ENCODE measurements around the gene FAT4.

The FAT4 gene, protein sequence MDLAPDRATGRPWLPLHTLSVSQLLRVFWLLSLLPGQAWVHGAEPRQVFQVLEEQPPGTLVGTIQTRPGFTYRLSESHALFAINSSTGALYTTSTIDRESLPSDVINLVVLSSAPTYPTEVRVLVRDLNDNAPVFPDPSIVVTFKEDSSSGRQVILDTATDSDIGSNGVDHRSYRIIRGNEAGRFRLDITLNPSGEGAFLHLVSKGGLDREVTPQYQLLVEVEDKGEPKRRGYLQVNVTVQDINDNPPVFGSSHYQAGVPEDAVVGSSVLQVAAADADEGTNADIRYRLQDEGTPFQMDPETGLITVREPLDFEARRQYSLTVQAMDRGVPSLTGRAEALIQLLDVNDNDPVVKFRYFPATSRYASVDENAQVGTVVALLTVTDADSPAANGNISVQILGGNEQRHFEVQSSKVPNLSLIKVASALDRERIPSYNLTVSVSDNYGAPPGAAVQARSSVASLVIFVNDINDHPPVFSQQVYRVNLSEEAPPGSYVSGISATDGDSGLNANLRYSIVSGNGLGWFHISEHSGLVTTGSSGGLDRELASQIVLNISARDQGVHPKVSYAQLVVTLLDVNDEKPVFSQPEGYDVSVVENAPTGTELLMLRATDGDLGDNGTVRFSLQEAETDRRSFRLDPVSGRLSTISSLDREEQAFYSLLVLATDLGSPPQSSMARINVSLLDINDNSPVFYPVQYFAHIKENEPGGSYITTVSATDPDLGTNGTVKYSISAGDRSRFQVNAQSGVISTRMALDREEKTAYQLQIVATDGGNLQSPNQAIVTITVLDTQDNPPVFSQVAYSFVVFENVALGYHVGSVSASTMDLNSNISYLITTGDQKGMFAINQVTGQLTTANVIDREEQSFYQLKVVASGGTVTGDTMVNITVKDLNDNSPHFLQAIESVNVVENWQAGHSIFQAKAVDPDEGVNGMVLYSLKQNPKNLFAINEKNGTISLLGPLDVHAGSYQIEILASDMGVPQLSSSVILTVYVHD (N-terminal part only)

DNA sequence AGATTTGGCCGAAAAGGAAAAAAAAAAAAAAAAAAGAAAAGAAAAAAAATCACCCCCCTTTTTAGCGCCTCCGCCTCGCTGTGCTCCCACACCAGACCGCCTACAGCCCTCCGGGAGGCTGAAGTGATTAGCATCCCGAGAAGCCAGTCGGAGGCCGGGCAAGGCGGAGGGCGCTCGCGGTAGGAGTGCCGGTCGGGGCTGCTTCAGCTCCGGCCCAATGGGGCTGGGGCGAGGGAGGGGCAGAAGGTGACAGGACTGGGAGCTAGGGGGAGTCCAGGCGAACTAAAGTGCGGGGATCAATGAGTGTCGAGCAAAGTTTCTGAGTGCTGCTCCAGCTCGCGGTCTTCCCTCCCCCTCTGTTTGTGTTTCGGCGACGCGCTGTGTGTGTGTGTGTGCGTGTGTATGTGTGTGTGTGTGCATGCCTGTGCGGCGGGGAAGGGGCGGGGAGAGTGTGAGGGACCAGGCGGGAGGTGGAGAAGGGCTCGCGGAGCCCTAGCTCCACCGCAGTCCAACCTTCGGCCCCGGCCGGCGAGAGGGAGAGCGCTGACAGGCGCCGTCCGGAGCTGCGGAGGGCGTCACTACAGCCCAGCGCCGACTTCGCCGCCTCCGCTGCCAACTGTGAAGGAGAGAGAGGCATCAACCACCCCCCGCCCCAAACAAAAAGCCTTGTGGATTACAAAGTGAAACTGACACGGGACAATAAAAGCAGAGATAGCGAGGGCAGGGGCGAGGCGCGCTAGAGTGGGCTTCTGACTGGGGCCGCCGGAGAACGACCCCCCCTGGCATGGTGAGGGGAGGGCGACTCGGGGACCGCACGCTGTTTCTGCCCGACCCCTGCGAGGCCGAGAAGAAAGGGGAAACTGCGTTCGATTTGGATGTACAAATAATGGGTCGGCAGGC is at the start of gene FAT4:
TSS of gene FAT4 (plus strand) at position 280 of the 900 bp plus-strand sequence. CDS start 1,457 bp downstream, outside the sequence.
- DNase-seq (ENCODE audit: low read depth in 2 of 2), result peak; percentile 96

DNA sequence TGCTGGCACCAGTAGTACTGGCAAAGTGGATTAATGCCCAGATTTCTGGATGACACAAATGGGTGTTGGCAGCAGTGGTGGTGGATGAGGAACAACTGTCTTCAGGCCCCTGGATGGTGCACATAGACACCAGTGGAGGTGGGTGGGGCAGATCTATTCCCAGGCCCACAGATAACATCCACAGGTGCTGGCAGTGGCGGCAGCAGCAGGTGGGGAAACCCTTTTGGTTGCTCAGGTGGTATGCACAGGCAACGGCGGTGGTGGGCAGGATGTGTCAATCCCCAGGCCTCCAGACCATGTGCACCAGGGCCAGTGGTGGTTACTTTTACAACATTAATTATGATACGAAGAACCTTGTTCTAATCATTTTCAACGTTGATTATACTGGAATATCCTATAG is 48.9 kb upstream of the FAT4 start:
- DNase-seq (ENCODE audit: low read depth in 2 of 2), result no peak

DNA sequence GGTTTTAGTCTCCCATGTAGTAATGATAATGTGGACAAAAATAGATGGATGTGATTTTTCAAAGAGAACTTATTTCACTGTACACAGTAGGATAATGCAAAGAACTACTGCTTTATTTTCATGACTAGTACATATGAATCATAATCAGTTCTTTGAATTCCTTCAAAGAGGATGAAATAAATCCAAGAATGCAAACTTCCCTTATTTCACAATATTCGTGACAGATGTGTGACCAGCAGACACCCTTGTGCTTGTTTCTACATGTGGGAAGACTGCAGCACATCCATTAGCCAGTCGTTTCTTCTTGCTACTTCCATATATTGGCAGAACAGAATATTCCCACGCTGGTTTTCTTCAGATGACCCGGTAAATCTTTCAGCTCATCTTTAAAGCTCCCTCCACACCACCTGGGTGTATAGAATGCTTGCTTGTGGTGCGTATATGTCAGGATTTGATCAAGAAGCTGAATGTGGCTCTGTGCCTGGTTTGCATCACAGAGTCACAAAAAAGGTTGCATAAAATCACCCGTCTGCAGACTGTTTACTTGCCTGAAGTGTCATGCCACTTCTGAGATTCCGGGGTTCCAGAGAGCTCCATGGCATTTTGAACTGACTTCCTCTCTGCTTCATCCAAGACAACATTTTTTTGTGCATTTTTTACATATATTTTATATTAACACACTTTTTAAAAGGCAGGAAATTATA is 47.7 kb upstream of the FAT4 start:
- DNase-seq (ENCODE audit: low read depth in 2 of 2), result peak; percentile 77 to 78

DNA sequence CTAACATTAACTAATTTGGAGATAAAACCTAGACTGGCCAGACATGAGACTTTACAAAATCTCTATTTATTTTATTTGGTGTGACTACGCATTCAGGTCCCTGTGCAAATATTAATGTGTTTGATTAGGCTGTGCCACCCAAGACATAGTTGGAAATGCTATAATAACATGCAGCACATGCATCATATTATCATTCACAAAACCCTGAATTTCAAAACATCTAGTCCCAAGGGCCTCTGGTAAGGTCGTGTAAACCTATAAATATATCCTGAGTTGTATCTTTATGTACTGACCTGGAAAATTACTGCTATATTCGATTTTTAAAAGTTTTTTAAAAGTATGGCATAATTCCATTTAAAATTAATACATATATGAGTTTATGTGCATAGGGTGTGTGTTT is 47.1 kb upstream of the FAT4 start:
- no peak for DNase-seq (ENCODE audit: low read depth in 2 of 2)

DNA sequence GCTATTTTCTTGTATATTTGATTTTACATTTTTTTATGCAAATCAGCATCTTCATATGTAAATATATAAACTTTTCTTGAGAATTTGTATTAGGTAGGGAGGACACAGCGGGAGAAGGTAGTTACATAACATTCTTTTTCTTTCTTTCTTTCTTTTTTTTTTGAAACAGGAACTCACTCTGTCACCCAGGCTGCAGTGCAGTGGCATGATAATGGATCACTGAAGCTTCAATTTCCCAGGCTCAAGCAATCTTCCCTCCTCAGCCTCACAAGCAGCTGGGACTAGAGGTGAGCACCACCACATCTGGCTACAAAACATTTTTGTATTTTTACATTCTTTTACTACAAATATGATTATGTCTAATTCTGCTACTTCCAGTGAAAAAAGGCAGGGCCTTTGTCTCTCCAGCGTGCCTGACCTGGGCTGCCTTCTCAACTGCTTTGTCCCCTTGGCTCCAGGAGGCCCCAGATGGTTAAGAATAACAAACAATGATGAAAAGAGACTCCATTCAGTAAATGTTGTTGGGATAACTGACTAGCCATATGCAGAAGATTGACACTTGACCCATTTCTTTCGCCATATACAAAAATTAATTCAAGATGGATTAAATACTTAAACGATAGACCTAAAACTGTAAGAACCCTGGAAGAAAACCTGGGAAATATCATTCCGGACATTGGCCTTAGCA is 46.5 kb upstream of the FAT4 start:
- no peak for DNase-seq (ENCODE audit: low read depth in 2 of 2)

DNA sequence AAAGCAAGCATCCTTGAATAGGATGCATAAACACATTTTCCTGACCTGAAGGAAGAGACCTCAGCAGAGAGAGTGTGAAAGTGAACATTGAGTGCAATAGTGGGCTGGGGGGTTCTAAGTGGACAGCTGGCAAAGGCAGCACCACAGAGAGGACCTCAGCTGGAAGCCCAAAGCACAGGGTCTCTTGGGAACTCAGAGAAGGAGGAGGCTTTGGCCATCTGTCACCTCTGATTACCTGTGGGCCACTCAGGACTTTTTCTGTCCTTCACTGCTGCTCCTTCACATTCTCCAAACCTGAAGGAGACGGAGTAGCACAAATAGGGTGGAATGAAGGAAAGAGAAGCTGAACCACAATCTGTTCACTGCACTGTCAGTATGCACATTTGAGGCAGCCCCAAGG is 37.9 kb upstream of the FAT4 start:
- no peak for DNase-seq (ENCODE audit: low read depth in 2 of 2)

DNA sequence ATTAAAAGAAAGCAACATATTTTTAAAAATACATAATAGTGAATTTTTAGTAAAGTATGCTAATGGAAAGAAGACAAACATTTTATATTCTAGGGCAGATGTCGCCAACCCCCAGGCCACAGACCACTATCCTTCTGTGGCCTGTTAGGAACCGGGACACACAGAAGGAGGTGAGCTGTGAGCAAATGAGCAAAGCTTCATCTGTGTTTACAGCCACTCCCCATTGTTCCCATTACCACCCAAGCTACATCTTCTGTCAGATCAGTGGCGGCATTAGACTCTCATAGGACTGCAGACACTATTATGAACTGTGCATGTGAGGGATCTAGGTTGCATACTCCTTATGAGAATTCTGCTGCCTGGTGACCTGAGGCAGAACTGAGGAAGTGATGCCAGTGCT is 37.0 kb upstream of the FAT4 start:
- no peak for DNase-seq (ENCODE audit: low read depth in 2 of 2)

DNA sequence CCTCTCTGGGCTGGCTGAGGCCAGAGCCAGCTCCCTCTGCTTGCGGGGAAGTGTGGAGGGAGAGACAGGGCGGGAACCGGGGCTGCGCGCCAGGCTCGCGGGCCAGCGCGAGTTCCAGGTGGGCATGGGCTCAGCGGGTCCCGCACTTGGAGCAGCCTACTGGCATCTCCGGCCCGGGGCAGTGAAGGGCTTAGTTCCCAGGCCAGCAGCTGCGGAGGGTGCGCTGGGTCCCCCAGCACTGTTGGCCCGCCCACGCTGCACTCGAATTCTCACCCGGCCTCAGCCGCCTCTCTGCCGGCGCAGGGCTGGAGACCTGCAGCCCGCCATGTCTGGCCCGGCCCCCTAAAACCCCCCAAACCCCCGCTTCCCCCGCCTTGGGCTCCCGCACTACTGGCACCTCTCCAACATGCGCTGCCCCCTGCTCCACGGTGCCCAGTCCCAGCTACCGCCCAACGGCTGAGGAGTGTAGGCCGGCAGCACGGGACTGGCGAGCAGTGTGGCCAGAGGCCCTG is 33.8 kb upstream of the FAT4 start:
- DNase-seq (ENCODE audit: low read depth in 2 of 2), result no peak

DNA sequence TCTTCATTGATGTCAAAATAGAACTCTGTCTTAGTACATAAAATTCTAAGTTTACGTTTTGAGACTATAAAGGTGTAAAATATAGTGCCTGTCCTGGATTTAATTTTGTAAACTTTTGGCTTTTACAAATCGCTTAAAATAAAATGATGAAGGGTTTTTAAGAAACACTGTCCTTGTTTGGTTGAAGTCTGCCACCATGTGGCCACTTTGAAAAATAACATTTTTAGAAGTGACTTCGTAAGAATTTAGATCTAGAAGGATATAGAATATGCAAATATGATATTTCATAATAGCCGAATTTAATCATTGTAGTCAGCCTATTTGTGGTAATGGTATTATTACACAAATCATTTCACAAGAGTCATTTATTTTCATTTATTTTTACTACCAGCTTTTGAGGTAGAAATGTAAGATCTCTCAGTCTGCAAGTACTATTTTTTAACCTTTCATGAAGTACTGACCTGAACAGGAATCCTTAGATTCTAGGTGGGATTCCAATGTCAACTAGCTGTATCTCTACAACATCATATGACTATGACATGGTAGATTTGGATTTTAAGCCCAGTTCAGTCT is 31.0 kb upstream of the FAT4 start:
- DNase-seq (ENCODE audit: low read depth in 2 of 2), result peak in 1 of 2 experiments; percentile 14

DNA sequence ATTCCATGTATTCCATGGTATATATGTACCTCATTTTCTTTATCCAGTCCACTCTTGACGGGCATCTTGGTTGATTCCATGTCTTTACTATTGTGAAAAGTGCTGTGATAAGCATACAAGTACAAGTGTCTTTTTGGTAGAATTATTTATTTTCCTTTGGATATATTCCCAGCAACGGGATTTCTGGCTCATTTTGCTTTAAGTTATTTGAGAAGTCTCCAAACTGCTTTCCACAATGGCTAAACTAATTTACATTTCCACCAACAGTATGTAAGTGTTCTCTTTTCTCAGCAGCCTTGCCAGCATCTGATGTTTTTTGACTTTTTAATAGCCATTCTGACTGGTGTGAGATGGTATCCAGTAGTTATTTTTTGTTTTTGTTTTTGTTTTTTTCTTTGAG is 17.6 kb upstream of the FAT4 start:
- DNase-seq (ENCODE audit: low read depth in 2 of 2), result no peak

DNA sequence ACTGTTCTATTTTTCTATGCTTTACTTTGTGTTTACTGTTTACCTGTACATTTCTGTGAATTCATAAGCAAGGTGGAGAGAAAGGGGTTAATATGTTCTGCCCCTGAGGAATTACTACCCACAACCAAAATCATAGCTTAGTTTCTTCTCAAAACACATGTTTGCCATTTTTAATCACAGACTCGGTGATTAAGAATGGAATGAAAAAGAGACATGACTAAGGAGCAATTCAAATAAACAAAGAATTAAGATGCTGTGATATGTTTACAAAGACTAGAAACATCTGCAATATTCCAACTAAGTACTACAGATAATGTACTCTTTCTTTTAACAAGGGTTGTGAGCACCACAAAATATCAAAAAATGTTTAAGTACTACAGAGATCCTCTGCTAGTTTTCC is 11.7 kb upstream of the FAT4 start:
- no peak for DNase-seq (ENCODE audit: low read depth in 2 of 2)

DNA sequence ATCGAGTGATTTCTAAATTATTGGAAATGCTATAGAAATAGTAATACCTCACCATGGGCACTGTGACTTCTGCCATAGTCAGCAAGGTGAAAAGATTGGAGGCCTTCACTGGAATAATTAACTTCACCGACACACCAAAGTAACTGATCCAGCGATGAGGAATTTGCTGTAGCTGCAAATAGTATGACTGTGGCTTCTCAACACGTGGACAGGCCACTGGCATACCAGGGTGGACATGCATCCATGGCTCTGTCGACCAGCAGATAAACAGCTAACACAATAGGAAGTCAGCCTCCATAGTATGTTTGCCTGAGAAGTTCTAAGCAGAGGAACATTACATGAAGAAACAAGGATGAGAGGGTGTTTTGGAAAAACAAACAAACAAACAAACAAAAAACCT is 10.9 kb upstream of the FAT4 start:
- no peak for DNase-seq (ENCODE audit: low read depth in 2 of 2)

DNA sequence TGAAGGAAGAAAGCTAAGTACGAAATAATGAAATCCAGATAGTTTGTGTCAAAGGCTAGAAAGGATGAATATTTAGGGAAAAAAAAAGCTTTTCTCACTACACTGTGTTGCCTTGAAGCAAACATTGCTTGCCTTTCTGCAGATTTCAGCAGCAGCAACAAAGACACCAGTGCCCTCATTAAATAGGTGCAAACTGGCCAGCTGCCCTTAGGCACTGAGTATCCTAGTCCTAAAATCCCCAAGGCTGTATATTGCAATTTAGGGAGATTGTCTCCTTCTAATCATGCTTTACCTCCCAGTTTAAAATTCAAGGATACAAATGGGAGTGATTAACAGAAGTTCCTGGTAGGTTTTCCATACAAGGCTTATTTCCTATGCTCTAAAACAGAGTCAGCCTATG is 8.6 kb upstream of the FAT4 start:
- no peak for DNase-seq (ENCODE audit: low read depth in 2 of 2)

DNA sequence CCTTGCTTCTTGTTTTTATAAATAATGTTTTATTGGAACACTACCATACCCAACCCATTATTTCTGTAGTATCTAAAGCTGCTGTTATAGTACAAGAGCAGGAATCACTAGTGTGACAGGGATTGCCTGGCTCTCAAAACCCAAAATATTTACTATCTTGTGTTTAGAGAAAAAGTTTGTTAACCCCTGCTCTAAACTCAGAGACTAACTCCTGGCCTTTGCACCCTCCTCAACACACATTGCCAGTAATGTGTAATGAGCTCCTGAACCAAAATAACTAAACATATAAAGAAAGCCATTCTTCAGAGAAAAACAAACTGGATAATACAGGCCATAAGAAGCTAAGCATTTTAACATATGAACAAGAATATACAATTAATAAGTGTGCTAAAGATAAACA is 8.2 kb upstream of the FAT4 start:
- DNase-seq (ENCODE audit: low read depth in 2 of 2), result no peak

DNA sequence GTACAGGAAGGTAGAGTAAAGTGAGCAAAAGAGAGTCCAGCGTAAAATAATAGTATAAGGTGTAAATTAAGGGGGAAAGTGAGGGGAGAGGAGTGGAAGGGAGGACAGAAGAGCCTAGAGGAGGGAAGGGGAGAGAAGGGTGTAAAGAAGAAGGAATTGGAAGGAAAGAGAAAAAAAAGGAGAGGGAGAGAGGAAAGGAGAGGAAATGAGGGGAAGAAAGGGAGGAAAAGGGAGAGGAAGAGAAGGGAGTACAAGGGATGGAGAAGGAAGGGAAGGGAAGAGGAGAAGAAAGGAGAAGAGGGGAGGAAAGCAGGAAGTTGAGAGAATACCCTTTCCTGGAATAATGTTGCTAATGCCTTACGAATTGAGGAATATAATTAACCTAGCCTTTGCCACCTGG is 3.3 kb upstream of the FAT4 start:
- DNase-seq (ENCODE audit: low read depth in 2 of 2), result no peak

DNA sequence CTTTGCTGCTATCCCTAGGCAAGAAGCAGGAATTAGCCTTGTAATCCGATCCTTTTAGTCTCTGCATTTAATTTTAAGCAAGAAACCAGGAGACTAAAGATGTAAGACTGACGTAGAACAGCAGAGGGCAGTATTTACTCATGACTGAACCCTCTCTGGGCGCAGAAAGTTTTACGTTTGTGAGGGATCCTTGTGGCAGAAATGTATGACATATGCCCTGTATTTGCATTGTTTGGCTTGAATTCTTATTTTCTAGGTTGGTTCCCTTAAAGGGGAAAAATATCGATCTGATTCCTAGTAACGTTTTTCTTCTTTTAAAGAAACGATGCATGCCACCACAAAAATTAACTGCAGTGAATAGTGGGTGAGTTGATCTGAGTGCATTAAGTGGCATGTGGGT is 1.3 kb upstream of the FAT4 start:
- DNase-seq (ENCODE audit: low read depth in 2 of 2), result peak; percentile 90

DNA sequence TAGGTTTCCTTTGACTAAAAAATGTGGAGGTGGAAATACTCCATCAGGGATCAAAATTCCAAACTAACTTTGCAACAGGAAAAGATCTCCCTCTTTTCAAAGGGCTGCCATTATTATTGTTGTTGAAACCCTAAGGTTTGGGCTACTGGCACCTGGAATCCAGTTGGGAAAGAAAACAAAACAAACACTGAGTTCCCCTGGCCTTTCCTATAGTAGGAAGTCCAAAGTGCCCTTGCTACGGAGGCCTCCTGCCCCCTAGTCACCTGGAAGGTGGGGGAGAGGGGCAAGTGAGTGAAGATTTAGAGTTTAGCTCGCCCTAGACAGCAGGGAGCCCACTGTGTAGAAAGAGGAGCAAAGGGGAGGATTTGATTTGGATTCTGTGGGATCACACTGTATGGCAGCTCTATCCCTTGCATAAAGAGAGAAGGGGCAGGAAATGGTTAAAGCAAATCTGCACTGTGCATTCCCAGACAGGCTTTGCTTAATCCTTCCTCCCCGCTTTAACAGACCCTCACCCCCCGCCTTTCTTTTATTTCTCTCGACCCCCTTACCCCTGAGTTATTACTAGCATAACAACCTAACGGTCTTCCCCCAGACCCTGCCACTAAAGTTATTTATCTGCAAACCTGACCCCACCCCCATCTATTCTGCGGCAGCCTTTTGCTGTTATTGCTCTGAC is 627 bp upstream of the FAT4 start:
- DNase-seq (ENCODE audit: low read depth in 2 of 2), result no peak

DNA sequence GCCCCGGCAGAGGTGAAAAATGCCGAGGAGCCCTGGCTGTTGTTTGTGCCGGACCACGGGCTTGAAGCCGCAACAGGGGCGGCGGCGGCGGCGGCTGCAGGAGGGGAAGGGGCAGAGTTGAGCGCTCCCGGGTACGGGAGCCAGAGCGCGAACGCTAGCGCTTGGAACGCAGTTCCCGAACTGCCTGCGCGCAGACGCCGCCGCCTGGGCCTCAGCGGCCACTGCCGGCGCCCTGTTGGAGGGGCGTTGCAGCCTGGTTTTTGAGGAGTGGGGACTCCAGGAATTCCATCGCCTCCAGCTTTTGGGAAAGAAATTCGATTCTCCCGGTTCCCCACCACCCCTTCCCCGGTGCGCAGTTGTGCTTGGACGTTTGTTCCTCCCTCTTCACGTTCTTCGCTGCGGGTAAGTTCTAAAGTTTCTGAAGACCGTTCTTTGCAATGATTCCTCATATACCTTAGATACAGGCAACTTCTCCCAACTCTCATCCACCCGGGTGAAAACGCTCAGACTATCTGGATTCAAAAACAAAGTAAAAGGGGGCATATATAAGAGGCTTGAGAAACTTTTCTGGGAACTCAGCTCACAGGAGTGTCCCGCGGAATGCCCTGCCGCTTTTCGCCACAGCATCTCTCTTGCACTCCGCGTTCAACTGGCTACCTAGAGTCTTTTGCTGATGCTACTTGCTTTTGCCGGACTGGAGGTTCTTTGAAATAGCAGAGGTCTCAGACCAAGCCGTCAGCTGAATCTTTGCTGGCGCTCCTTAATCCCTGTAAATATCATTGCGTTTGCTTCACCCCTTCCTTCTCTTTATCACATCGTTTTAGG is 1.0 kb downstream of the FAT4 start:
- DNase-seq (ENCODE audit: low read depth in 2 of 2), result no peak
